ENCODE results near the gene KCNAB3. TPM values are rescaled to one million over a fixed set of nuclear protein-coding genes. Genes with fewer than 3 reads are reported as not detected.

The KCNAB3 gene
- total and polyA plus RNA-seq, 9 of the 15 experiments (the other 6 are each of a cell fraction or from before 2014, with no cell fraction given), result 0.03 to 2.5 (median 1.1) TPM

DNA sequence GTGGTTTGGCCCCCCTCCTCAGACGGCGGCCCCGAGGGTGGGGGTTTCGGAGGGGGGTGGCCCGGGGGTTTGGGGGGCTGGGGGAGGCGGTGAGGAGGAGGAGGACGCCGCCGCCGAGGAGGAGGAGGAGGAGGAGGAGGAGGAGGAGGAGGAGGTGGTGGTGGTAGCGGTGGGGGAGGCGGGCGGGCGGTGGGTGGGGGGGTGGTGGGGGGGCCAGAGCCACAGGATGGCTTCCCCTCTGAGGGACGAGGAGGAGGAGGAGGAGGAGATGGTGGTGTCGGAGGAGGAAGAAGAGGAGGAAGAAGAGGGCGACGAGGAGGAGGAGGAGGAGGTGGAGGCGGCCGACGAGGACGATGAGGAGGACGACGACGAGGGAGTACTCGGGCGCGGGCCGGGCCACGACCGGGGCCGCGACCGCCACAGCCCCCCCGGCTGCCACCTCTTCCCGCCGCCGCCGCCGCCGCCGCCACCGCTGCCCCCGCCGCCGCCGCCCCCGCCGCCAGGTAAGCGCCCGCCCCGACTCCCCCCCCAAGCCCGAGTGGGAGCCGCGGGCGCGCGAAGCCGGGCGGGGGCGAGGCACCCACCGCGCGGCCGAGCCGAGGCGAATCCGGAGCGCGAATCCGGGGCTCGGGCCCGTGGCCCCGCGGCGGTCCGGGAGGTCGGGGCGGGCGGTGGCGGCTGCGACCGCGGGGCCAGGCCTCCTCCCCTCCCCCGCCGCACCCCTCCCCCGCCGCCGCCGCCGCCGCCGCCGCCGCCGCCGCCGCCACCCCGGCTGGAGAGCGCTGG, 44.9 kb downstream of the KCNAB3 start (continued):
- TF ChIP-seq, protein P1, sequence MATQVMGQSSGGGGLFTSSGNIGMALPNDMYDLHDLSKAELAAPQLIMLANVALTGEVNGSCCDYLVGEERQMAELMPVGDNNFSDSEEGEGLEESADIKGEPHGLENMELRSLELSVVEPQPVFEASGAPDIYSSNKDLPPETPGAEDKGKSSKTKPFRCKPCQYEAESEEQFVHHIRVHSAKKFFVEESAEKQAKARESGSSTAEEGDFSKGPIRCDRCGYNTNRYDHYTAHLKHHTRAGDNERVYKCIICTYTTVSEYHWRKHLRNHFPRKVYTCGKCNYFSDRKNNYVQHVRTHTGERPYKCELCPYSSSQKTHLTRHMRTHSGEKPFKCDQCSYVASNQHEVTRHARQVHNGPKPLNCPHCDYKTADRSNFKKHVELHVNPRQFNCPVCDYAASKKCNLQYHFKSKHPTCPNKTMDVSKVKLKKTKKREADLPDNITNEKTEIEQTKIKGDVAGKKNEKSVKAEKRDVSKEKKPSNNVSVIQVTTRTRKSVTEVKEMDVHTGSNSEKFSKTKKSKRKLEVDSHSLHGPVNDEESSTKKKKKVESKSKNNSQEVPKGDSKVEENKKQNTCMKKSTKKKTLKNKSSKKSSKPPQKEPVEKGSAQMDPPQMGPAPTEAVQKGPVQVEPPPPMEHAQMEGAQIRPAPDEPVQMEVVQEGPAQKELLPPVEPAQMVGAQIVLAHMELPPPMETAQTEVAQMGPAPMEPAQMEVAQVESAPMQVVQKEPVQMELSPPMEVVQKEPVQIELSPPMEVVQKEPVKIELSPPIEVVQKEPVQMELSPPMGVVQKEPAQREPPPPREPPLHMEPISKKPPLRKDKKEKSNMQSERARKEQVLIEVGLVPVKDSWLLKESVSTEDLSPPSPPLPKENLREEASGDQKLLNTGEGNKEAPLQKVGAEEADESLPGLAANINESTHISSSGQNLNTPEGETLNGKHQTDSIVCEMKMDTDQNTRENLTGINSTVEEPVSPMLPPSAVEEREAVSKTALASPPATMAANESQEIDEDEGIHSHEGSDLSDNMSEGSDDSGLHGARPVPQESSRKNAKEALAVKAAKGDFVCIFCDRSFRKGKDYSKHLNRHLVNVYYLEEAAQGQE (IDR thresholded peaks at IDR 0.05; ENCODE audit: borderline replicate concordance), result no peak
- TF ChIP-seq, protein P1 (CRISPR knock-in tag; IDR thresholded peaks at IDR 0.05; ENCODE audit: low read depth), result no peak
- TF ChIP-seq HMG20A (CRISPR knock-in tag; conservative IDR thresholded peaks at IDR 0.05) (no peak), NFIX (CRISPR knock-in tag; IDR thresholded peaks at IDR 0.05; ENCODE audit: low read depth) (no peak), ZNF140 (CRISPR knock-in tag; IDR thresholded peaks at IDR 0.05) (no peak), BRF1 (IDR thresholded peaks at IDR 0.05; ENCODE audit: borderline replicate concordance, extremely low read depth, insufficient read length) (no peak), HDGF (IDR thresholded peaks at IDR 0.05) (no peak), HDAC2 (IDR thresholded peaks at IDR 0.05) (no peak), ZNF3 (CRISPR knock-in tag; IDR thresholded peaks at IDR 0.05) (no peak), ZNF408 (CRISPR knock-in tag; IDR thresholded peaks at IDR 0.05; ENCODE audit: low read depth) (no peak)
- TF ChIP-seq, protein P2, sequence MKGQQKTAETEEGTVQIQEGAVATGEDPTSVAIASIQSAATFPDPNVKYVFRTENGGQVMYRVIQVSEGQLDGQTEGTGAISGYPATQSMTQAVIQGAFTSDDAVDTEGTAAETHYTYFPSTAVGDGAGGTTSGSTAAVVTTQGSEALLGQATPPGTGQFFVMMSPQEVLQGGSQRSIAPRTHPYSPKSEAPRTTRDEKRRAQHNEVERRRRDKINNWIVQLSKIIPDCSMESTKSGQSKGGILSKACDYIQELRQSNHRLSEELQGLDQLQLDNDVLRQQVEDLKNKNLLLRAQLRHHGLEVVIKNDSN (CRISPR knock-in tag; IDR thresholded peaks at IDR 0.05), result no peak
- TF ChIP-seq, protein P3, sequence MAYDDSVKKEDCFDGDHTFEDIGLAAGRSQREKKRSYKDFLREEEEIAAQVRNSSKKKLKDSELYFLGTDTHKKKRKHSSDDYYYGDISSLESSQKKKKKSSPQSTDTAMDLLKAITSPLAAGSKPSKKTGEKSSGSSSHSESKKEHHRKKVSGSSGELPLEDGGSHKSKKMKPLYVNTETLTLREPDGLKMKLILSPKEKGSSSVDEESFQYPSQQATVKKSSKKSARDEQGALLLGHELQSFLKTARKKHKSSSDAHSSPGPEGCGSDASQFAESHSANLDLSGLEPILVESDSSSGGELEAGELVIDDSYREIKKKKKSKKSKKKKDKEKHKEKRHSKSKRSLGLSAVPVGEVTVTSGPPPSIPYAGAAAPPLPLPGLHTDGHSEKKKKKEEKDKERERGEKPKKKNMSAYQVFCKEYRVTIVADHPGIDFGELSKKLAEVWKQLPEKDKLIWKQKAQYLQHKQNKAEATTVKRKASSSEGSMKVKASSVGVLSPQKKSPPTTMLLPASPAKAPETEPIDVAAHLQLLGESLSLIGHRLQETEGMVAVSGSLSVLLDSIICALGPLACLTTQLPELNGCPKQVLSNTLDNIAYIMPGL (CRISPR knock-in tag; IDR thresholded peaks at IDR 0.05), result no peak
- TF ChIP-seq, protein P4, sequence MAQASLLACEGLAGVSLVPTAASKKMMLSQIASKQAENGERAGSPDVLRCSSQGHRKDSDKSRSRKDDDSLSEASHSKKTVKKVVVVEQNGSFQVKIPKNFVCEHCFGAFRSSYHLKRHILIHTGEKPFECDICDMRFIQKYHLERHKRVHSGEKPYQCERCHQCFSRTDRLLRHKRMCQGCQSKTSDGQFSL (CRISPR knock-in tag; IDR thresholded peaks at IDR 0.05), result peak; percentile 88
- TF ChIP-seq, protein P4 (tag; IDR thresholded peaks at IDR 0.05), result peak in 1 of 2 experiments; percentile 29; a peak in 1 of 4 replicates
- TF ChIP-seq, protein P5, sequence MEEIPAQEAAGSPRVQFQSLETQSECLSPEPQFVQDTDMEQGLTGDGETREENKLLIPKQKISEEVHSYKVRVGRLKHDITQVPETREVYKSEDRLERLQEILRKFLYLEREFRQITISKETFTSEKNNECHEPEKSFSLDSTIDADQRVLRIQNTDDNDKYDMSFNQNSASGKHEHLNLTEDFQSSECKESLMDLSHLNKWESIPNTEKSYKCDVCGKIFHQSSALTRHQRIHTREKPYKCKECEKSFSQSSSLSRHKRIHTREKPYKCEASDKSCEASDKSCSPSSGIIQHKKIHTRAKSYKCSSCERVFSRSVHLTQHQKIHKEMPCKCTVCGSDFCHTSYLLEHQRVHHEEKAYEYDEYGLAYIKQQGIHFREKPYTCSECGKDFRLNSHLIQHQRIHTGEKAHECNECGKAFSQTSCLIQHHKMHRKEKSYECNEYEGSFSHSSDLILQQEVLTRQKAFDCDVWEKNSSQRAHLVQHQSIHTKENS (CRISPR knock-in tag; IDR thresholded peaks at IDR 0.05), result no peak

Measured in K562 (cell line).